HL-60/S4 treated with retinoic acid at 250 ng/mL for 4 days and 3 days (cell line): ENCODE results near the gene GSG1L.
"Not testable (repeated sequence)": the region's sequence is repeated elsewhere in the genome, so short reads cannot be mapped to it uniquely, and the experiment has no call there.

ENCODE experiments used
- in situ Hi-C: fragments of 300-500 bp; cut with MboI; formaldehyde crosslinking; loops from 2 replicates; pipeline ENCODE4 v1.7.0; 2022; ENCODE audit warnings: low sequenced_read_pairs

GSG1L gene

DNA sequence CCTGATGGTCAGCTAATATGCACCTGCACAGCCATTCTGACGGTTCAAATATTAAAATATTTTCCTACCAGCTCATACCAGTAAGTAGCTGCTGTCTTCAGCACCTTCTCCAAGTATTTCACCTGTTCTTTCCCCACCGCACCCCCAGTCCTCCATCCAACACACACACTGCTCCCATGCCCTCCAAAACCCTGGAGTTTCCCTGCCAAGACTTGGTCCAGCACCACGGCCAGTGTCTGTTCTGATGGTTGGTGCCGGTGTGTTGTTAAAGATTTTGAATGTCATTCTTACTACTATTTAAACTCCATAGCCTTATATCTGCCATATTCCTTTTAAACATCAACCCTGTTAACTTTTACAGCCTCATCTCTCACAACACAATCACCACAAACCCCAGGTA, 142.4 kb downstream of the GSG1L start:
- in situ Hi-C loops, result no loop called here

DNA sequence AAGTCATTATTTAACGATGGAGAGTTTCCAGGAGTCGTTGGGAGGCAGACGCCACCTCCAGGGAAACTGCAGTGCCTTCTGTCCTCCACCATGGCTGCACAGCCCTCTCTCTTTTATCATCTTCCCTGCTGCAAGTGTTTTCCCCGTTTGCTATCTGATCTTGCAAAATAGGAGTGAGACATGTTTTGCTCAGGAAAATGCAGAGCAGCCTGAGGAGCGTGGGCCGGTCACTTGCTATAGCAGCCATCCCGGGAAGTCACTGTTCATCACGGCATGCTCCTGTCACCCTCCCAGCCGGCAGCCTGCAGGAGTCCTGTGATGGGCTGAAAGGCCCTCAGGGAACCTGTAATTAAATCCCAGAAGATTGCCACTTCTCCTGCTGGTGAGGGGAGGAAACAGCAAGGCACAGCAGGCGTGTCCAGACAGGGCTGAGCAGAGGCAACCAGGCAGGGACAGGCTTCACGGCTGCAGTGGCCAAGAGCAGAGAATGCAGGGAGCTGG, 143.1 kb downstream of the GSG1L start:
- in situ Hi-C loops, result no loop called here

DNA sequence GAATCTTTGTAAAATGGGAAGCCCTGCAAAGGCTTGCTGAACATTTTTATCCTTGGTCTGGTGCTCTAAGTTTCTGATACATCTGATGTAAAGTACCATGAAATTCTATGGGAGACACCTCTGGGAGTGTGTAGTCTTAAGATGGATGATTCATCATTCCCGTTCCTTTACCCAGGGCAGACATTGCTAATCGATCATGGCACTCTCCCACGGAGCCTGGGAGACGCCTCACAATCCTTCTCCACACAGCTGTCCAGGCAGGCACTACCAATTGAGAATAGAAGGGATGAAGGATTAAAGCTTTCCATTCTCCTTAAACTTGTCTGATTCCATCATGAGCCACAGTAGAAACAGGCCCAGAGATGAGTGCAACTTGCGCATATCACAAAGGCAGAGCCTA, 144.8 kb downstream of the GSG1L start:
- in situ Hi-C loops, result no loop called here

DNA sequence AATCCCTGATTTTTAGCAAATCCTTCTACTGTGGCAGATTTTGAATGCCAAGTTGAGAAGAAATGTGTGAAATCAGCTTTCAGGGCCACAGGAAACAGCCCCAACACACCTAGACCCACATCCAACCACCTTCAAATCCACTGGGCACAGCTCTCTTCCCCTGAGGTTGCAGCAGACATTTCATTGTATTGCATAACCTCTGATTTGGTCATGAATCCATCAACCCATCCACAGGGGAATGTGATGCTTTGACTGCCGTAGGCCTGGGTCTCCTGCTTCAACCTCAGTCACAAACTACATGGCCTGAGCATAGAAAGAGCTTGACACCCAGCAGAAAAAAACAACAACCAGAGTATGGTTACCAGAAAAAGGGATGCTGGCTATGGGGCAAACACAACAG, 145.6 kb downstream of the GSG1L start:
- in situ Hi-C loops, result no loop called here

DNA sequence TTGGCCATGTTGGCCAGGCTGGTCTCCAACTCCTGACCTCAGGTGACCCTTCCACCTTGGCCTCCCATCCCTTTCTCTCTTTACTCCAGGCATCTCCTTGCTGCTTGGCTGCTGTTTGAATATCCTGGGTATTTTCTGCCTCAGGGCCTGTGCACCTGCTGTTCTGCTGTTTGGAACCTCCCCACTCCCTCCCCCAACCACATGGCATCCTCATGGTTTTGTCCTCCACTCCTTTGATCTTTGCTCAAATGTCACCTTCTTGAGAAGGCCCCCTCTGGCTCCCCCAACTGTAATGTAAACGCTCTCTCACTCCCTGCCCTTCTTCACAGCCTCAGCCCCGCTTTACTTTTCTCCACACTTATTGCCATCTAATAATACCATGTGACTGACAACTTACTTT, 152.0 kb downstream of the GSG1L start:
- in situ Hi-C loops, result no loop called here

DNA sequence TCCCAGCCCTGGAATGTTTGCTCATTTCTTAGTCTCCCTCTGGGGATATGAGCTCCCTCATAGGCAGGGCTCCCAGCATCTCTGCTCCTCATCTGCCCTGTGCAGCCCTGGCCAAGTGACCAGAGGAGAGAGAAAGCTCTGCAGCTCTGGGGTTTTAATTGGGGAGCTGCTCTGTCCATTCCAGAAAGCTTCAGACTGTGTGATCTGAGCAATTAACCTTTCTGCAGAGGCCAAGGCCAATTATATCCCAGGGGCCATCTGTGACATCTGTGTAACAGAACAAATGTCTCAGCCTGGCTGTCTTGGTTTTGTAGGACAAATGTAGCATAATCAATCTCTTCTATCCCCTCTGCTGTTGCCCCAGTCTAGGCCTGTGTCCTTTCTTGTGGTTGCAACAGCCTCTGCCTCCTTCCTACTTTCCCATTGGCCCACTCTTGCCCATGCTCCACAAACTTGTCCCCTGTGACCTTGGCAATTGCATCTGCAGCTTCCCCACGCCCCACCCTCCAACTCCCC, 156.0 kb downstream of the GSG1L start:
- in situ Hi-C loops, result no loop called here

DNA sequence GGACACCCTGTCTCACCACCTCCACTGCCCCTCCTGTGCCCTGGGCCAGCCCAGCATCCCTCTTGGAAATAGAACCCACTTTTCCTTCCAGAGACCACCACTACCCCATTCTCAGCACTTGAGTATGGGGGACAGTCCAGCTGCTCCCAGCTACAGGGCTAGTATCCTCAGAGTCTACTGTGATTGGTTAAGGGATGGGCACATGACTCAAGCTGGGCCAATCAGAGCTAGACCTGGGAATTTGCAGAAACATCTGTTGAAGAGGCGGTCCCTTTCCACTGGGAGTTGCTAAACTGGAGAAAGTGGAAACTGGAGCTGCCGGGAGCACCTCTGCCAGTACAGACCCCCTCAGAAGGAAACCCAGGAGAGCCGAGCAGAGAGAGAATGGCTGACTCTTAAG, 156.6 kb downstream of the GSG1L start:
- in situ Hi-C loops, result no loop called here

DNA sequence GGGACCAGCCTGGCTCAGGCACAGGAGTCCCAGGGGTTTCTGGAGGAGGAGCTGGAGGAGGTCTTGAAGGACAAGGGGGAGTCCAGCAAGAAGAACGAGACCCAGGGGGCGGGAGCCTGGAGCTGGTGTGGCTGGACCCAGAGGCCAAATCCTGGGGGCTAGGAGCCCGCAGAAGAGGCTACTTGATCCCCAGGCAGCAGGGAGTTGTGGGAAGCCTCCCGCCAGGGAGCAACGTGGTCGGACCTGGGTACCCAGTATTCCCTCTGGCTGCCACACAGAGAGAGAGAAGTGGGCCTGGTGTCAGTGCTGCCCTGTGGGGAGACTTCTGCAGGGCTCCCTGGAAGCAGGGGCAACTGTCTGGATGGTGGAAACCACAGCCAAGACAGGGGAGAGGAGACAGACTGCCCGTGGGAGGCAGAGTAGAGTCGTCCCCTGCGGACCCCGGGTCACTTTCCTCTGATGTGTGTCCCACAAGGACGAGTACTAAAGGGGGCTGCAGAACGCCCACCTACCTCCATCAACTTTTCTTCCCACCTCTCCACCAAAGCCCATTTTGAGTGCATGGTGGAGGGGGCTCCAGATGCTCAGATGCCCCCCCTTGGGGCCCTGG, 160.4 kb downstream of the GSG1L start:
- in situ Hi-C loops, result no loop called here

DNA sequence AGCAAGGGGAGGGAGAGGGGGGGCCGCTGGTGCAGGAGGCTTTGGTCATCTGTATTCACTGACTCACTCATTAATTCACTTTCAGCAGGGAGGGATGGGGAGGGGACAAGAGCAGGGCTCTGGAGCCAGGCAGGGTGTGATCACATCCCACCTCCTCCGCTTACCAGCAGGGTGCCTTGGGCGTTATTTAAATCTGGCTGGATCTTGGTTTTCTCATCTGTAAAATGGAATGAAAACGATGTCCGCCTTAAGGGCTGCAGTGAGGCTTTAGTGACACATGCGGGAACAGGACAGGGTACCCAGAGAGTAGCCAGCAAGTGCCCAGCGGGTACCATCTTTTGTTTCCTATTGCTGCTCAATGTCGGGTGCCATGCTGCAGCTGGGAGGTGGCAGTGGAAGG, 161.0 kb downstream of the GSG1L start:
- in situ Hi-C loops, result no loop called here

DNA sequence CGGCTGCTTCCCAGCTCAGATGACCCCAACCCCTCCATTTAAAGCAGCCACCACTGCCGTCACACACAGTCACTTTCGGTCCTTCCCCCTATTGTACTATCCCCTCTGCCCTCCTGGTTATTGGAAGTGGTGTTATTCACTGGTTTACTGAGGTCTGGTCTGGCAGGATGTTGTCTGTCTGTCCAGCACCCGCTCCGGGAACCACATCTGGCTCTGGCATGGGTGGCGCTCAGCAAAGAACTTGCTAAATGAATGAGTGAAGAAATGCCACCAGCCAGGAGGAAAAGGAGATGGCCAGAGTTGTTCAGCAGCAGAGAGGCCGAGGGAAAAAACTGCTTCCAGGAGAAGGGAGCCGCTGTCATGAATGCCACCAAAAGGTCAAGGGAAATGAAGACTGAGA, 161.6 kb downstream of the GSG1L start:
- in situ Hi-C loops, result no loop called here

DNA sequence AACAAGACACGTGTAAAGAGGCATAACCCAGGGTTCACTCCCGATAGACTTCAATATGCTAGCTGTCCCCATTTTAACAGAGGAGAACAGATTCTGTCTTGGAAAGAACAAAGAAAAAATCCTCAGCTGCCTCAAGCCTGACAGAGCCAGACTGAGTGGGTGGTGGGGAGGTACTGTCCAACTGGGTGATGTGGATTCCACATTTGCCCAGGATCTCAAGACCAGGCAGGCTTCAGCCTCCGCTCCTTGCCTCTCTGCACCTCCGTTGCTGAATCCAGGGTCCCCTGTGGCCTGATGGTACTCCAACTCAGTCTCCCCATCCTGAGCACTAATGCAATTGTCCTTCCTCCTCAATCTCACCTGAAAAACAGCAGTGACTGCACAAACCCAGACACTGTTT, 163.8 kb downstream of the GSG1L start:
- in situ Hi-C loops, result no loop called here

DNA sequence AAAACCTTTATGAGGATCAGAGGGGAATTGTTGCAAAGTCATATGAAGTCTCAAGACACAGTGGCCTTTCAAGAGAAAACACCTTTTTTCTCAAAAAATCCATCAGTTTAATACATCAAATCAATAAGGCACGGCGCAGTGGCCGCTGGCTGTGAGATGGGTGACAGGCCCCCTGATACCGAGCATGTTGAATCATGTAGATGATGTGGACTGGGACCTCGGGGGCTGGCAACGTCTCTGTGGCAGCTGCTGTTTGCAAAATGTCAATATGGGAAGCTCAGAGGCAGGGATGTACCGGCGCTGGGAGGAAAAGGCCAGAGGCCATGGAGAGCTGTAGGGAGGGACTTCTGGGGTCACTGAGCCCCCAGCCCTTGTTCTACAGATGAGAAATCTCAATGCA, 169.1 kb downstream of the GSG1L start:
- in situ Hi-C loops, result no loop called here

DNA sequence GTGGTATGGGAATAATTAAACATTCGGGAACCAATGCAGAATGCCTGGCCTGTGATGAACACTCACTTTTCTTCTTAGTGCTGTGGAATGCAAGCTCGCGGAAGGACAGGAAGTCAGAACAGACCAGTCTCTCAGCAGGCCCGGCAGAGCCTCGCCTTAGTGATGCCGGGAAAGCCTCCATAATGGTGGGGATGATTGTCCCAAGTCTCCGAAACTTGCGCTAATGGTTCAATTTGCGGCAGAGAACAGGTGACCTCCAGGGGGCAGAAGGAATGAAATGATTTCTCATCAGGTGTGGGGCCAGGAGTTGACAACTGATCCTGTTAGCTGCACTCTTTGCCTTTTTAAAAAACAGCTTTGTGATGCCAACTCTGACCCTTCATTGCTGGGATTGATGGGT, 170.6 kb downstream of the GSG1L start:
- in situ Hi-C loops, result no loop called here

DNA sequence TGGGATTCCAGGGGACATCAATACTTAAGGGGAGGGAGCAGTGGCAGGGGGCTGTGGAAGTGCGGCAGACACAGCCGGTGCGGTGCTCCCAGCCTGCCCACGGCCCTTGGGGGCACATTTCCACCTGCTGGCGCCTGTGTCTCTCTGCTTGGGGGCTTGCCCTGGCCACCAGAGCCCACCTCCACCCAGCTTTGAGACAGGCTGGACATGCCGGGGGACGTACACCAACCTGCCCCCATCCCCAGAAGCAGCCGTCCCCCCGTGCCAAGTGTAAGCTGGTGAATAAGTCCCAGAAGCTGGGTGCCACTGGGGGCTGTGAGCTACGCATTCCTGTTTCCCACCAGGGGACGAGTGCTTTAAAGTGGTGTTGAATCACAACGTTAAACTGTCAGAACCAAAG, 172.6 kb downstream of the GSG1L start:
- in situ Hi-C loops, result no loop called here

DNA sequence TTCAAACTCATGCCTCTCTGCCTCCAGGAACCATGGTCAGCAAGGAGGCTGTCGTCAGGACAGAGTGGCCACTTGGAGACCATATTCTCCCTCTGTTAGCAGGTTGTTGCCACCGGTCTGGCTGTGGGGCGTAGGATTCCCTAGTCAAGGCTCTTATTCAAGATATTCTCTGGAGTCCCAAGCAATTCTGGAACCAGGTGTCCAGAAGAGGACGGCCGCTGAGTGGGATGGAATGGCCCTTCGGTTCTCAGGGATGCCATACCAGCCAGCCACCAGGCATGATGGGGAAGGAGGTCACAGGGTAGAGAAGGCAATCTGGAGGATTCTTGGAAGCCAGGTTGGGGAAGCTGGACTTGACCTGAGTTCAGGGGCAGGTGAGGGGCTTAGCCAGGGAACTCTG, 173.5 kb downstream of the GSG1L start:
- in situ Hi-C loops, result no loop called here

DNA sequence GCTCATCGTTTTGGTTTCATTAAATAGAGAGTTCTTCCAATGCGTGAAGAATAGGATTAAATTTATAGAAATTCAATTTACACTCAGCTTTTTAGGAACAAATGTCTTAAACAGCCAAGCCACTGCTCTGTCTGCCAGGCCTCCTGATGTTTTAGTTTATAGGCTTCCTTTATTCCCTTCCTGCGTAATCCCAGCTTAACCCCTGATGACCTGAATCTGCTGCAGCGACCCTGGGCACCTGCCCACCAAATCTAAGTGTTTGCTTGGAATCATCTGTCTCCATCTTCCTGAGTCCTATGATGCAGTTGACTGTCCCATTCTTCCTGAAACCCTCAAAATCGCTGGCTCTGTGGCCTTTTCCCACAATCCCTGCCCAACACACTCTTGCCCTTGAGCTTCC, 179.9 kb downstream of the GSG1L start:
- in situ Hi-C loops, result no loop called here

DNA sequence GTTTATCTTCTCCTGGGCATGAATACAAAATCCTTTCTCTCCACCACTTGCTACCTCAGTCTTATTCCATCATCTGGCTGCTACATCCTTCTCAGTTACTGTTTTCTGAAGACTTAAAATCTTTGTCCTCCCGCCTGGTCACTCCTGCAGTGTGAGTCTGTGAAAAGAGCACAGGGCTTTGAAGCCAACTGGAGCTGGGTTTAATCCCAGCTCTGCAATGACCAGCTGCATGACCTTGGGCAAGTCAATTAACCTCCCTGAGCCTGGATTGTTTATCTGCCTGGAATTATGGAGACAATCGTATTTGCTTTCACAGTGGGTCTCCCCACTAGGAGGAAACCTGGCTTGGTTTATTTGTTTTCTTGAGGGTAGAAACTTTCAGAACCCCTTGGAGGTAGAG, 183.2 kb downstream of the GSG1L start:
- in situ Hi-C loops, result no loop called here

DNA sequence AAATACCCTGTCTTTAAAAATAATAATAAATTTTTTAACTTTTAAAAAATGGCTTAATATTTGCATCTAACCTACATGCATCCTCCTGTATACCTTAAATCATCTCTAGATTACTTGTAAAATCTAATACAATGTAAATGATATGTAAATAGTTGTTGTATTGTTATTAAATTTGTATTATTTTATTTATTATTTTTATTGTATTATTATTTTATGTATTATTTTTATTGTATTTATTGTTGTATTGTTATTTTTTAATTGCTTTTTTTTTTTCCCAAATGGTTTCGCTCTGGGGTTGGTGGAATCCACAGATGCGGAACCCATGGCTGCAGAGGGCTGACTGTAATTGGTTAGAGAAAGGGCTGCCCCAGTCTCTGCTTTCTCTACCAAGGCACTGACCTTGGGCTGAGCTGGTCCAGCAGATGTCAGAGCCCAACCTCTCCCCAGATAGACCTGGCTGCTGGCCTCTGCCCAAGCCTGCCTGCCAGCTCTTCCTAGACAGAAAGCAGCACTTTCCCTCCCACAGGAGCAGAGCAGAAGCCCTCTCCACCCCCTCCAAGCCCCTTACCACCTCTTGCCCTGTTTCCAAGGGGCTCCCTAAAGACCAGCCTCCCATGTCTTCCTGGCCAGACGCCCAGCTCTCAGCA, 183.8 kb downstream of the GSG1L start:
- in situ Hi-C loops, result no loop called here

DNA sequence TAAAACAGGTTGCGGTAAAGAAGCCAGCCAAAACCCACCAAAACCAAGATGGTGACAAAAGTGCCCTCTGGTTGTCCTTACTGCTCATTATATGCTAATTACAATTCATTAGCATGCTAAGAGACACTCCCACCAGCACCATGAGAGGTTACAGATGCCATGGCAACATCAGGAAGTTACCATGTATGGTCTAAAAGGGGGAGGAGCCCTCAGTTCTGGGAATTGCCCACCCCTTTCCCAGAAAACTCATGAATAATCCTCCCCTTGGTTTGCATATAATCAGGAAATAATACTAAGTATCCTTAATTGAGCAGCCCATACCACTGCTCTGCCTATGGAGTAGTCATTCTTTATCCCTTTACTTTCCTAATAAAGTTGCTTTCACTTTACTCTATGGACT, 190.9 kb downstream of the GSG1L start:
- in situ Hi-C loops, result not testable (repeated sequence)

DNA sequence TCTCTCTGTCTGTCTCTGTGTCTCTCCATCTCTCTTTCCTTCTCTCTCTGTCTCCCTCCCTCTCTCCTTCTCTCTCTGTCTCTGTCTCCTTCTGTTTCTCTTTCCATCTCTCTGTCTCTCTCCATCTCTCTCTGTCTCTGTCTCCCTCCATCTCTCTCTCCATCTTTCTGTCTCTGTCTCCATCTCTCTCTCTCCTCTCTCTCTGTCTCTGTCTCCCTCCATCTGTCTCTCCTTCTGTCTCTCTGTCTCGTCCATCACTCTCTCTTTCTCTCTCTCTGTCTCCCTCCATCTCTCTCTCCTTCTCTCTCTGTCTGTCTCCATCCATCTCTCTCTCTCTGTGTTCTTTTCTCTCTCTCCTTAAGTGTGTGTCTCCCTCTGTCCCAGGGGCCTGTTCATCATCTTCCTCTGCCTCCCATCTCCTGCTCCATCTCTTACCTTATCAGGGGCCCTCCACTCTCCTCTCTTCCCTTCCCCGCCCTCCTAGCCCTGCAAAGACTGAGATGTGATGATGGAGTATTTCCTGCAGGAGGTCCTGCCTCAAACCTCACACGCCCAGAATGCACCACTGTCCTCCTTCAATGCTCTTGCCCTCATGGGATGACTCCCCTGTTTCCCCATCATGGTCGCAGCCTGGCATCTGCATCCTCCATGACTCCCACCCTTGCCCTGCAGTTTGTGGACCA, 193.3 kb downstream of the GSG1L start:
- in situ Hi-C loops, result no loop called here

DNA sequence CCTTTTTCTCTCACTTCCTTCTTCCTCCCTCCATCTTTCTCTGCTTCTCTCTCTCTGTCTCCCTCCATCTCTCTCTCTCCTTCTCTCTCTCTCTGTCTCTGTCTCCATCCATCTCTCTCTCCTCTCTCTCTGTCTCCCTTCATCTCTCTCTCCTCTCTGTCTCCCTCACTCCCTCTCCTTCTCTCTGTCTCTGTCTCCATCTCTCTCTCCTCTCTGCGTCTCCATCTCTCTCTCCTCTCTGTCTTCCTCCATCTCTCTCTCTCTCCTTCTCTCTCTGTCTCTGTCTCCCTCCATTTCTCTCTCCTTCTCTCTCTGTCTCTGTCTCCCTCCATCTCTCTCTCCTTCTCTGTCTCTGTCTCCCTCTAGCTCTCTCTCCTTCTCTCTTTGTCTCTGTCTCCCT, 194.1 kb downstream of the GSG1L start:
- in situ Hi-C loops, result no loop called here

DNA sequence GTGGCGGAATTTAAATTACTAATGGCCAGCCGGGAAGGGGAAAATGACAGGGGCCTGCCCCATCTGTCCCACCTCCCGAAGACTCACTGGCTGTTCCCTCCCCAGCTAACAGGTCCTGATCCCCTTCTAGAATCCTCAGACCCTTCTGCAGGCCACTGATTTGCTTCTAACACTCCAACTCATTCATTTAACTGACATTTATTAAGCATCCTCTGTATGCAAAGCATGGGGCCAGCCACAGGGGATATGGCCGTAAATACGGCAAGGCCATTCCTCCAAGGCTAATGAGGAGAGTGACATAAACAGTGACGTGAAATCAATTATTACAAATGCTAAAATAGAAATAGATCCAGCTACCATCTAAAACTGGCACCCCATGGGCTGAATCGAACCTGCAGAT, 195.3 kb downstream of the GSG1L start:
- in situ Hi-C loops, result no loop called here
